Endothelial cell of umbilical vein (primary cell): ENCODE results near the gene SIAH3. TPM values are rescaled to one million over a fixed set of nuclear protein-coding genes. Genes with fewer than 3 reads are reported as not detected.

Experiments
- BruUV-seq: library from RNA; stranded (reverse); fragments of 400-500 nt; replicated peaks from 2 replicates; lab custom pipeline; 2021; lab: Mats Ljungman, UMichigan
- CTCF ChIA-PET: fragments of 300-600, 350-600 bp; sonication (Branson Sonifier 250); formaldehyde crosslinking; loops from one replicate; lab custom pipeline; 2021; ENCODE audit warnings: antibody characterized with exemption, inconsistent platforms; lab: Charles Lee
- POLR2A ChIA-PET: fragments of 300-600, 350-600 bp; sonication (Branson Sonifier 250); formaldehyde crosslinking; loops from one replicate; lab custom pipeline; 2021; ENCODE audit warnings: antibody characterized with exemption, inconsistent platforms; lab: Charles Lee
- DNase-seq: peaks from one replicate; pipeline ENCODE4 v3.0.0-alpha.2; 2011; ENCODE audit warnings: low read depth, low spot score
- FAIRE-seq: peaks from 2 replicates; lab custom pipeline; 2011; peaks lifted over from hg19 to GRCh38; lab: Jason Lieb, UNC
- H2AFZ ChIP-seq: 2 replicates; pipeline ENCODE4 v1.6.0; 2012; ENCODE audit warnings: low read depth, low read length, control low read depth, inconsistent platforms
- H3K27ac ChIP-seq: 2 replicates; pipeline ENCODE4 v1.5.1; 2011; ENCODE audit warnings: low read depth, mild to moderate bottlenecking, control low read depth, low read length, moderate library complexity; ENCODE audit not compliant: insufficient read depth
- H3K27me3 ChIP-seq, 2 experiments: 2 replicates each; pipeline versions ENCODE4 v1.6.0 to v1.6.1; 2011; ENCODE audit warnings: low read length in 2 of 2, mixed read lengths in 1 of 2; ENCODE audit not compliant: control insufficient read depth in 2 of 2, insufficient read depth in 2 of 2
- H3K36me3 ChIP-seq, 2 experiments: 2 replicates in 1 of 2; 3 replicates in 1 of 2; pipeline ENCODE4 v1.5.1; 2011; ENCODE audit warnings: low read length in 2 of 2, mild to moderate bottlenecking in 1 of 2, moderate library complexity in 1 of 2; ENCODE audit not compliant: control insufficient read depth in 2 of 2, insufficient read depth in 2 of 2; ENCODE audit errors: extremely low read depth in 1 of 2
- H3K4me1 ChIP-seq: 3 replicates; pipeline ENCODE4 v1.5.1; 2011; ENCODE audit warnings: mild to moderate bottlenecking, low read length; ENCODE audit not compliant: control insufficient read depth, insufficient read depth; ENCODE audit errors: extremely low read depth
- H3K4me2 ChIP-seq: 2 replicates; pipeline ENCODE4 v1.6.1; 2011; ENCODE audit warnings: low read length, control low read depth, mixed read lengths; ENCODE audit not compliant: insufficient read depth
- H3K4me3 ChIP-seq, 3 experiments: fragments of 200-600 bp in 1 of 3; sonication (generic), shearing (Covaris generic) in 1 of 3; replicated peaks in 1 of 3; 2 replicates each; pipeline ENCODE4 v1.5.1; 2011 to 2016; ENCODE audit warnings: control low read depth in 3 of 3, low read length in 3 of 3, mild to moderate bottlenecking in 2 of 3, inconsistent platforms in 1 of 3, low read depth in 1 of 3, moderate library complexity in 1 of 3; ENCODE audit not compliant: insufficient read depth in 1 of 3
- H3K79me2 ChIP-seq: 2 replicates; pipeline ENCODE4 v1.6.0; 2012; ENCODE audit warnings: low read length, inconsistent platforms; ENCODE audit not compliant: control insufficient read depth, insufficient read depth
- H3K9ac ChIP-seq: replicated peaks from 2 replicates; pipeline ENCODE3; 2011; ENCODE audit warnings: low read length, control low read depth; ENCODE audit not compliant: insufficient read depth; ENCODE audit errors: extremely low read depth
- H3K9me1 ChIP-seq: replicated peaks from 3 replicates; pipeline ENCODE4 v1.6.0; 2011; ENCODE audit warnings: mild to moderate bottlenecking, low read length; ENCODE audit not compliant: control insufficient read depth, insufficient read depth; ENCODE audit errors: extremely low read depth
- H3K9me3 ChIP-seq: replicated peaks from 2 replicates; pipeline ENCODE4 v1.5.1; 2012; ENCODE audit warnings: low read length, inconsistent platforms; ENCODE audit not compliant: control insufficient read depth, insufficient read depth
- H4K20me1 ChIP-seq: replicated peaks from 2 replicates; pipeline ENCODE3; 2011; ENCODE audit warnings: mild to moderate bottlenecking, low read length; ENCODE audit not compliant: control insufficient read depth, insufficient read depth; ENCODE audit errors: extremely low read depth
- CTCF ChIP-seq, 2 donors: IDR thresholded peaks; 1 replicate in 1 of 2; 2 replicates in 1 of 2; pipeline ENCODE4 v1.5.1; 2011; ENCODE audit warnings: low read length in 2 of 2, mild to moderate bottlenecking in 2 of 2, moderate library complexity in 2 of 2, control low read depth in 1 of 2, inconsistent platforms in 1 of 2, low read depth in 1 of 2; ENCODE audit not compliant: insufficient read depth in 1 of 2; ENCODE audit errors: extremely low read depth in 1 of 2
- EZH2 ChIP-seq: IDR thresholded peaks from 2 replicates; pipeline ENCODE4 v1.6.1; 2012; ENCODE audit warnings: borderline replicate concordance, low read depth, mild to moderate bottlenecking, moderate library complexity, low read length, inconsistent platforms; ENCODE audit not compliant: severe bottlenecking
- FOS ChIP-seq: IDR thresholded peaks from 2 replicates; pipeline ENCODE4 v1.6.1; 2011; ENCODE audit warnings: mild to moderate bottlenecking, low read length, moderate library complexity, borderline replicate concordance; ENCODE audit not compliant: insufficient read depth
- GATA2 ChIP-seq: IDR thresholded peaks from 2 replicates; pipeline ENCODE4 v1.7.0; 2011; ENCODE audit warnings: low read depth, mild to moderate bottlenecking, moderate library complexity, mixed read lengths, low read length; ENCODE audit not compliant: insufficient read length, insufficient read depth
- JUN ChIP-seq: IDR thresholded peaks from 2 replicates; pipeline ENCODE4 v1.6.1; 2011; ENCODE audit warnings: borderline replicate concordance, low read depth; ENCODE audit not compliant: insufficient read length, insufficient read depth
- MAX ChIP-seq: IDR thresholded peaks from 2 replicates; pipeline ENCODE4 v1.6.1; 2011; ENCODE audit not compliant: insufficient read depth, insufficient read length
- MYC ChIP-seq: IDR thresholded peaks from one replicate; pipeline ENCODE4 v1.6.1; 2011; ENCODE audit warnings: mild to moderate bottlenecking, low read depth, low read length
- POLR2A ChIP-seq: IDR thresholded peaks from 2 replicates; pipeline ENCODE4 v1.6.1; 2012; ENCODE audit warnings: low read depth, mild to moderate bottlenecking, control low read depth, low read length
- POLR2AphosphoS5 ChIP-seq: IDR thresholded peaks from 2 replicates; pipeline ENCODE4 v1.6.1; 2012; ENCODE audit warnings: low read depth, mild to moderate bottlenecking, control low read depth, low read length, moderate library complexity; ENCODE audit not compliant: insufficient read depth
- dilution Hi-C: fragments of 300-500 bp; cut with MboI; formaldehyde crosslinking; loops from one replicate; pipeline ENCODE4 v1.15.0; 2019; ENCODE audit warnings: low sequenced_read_pairs; ENCODE audit not compliant: extremely low pct_ligation_motif_present
- intact Hi-C: fragments of 100-400 bp; cut with micrococcal nuclease; formaldehyde crosslinking; loops from one replicate; pipeline ENCODE4 v1.10.0; 2022
- polyA plus RNA-seq, 4 experiments: library from polyadenylated mRNA; depleted of rRNA in 3 of 4; stranded (reverse) in 3 of 4; unstranded in 1 of 4; fragments of >200 nt; gene quantifications; 2 replicates each; pipeline versions ENCODE4 v1.2.1 to v1.2.3, GENCODE V29; 2011 to 2012; ENCODE audit warnings: missing spikeins in 1 of 4
- total RNA-seq: library from RNA; stranded (reverse); gene quantifications from 2 replicates; pipeline ENCODE4 v1.2.3, GENCODE V29; 2021

Gene SIAH3
- total and polyA plus RNA-seq, 2 donors (not counting 3 experiments of a cell fraction or from before 2014, with no cell fraction given) = 0.03 TPM; not detected in 1

GRCh38 chr13:45765464-45765863, 86.1 kb downstream of the SIAH3 start:
- no peaks in the 10 kb centered on the region for H3K36me3 ChIP-seq
- ChIA-PET CTCF (interaction anchor here (0.9 kb wide), 1 partner anchor 32 kb away, joined by 3 read pairs; no protein-coding TSS in a partner anchor), POLR2A (no interaction called here)
- intact Hi-C loops = no loop called here
- H3K9me3 ChIP-seq = no peaks in the 10 kb centered on the region
- H3K79me2 ChIP-seq = no peaks in the 10 kb centered on the region
- H3K4me1 ChIP-seq = no peaks in the 10 kb centered on the region
- no peak overlapping the region for H2AFZ ChIP-seq
- no peak overlapping the region for H3K9ac ChIP-seq
- DNase-seq = no peak
- no peak for TF ChIP-seq MYC
- TF ChIP-seq JUN = no peak
- TF ChIP-seq EZH2 = no peak
- TF ChIP-seq GATA2 = no peak
- TF ChIP-seq FOS = no peak
- no peak for TF ChIP-seq CTCF (IDR thresholded peaks at IDR 0.05; ENCODE audit: extremely low read depth in 1 of 2, insufficient read depth in 1 of 2, low read depth in 1 of 2, low read length in 2 of 2)
- TF ChIP-seq MAX = no peak
- no peak for TF ChIP-seq POLR2A
- no peak for TF ChIP-seq POLR2AphosphoS5
- no peak overlapping the region for H3K4me3 ChIP-seq
- H3K27ac ChIP-seq = no peak overlapping the region
- H3K27me3 ChIP-seq = peaks cover 0 to 3% of the 10 kb centered on the region in 2 experiments
- H3K9me1 ChIP-seq = no peaks in the 10 kb centered on the region
- dilution Hi-C loops = no loop called here
- no peak for FAIRE-seq
- H4K20me1 ChIP-seq = no peaks in the 10 kb centered on the region
- no TSS peak for BruUV-seq
- H3K4me2 ChIP-seq = no peak overlapping the region
